Activated T-cell treated with anti-CD3 and anti-CD28 coated beads for 1 hour (primary cell): ENCODE measurements around the gene ST7.
"Not testable (repeated sequence)": the region's sequence is repeated elsewhere in the genome, so short reads cannot be mapped to it uniquely, and the experiment has no call there.

Source experiments
- DNase-seq: peaks from one replicate; pipeline ENCODE4 v3.0.0-alpha.2; 2020; ENCODE audit warnings: low read depth

ST7 gene

DNA sequence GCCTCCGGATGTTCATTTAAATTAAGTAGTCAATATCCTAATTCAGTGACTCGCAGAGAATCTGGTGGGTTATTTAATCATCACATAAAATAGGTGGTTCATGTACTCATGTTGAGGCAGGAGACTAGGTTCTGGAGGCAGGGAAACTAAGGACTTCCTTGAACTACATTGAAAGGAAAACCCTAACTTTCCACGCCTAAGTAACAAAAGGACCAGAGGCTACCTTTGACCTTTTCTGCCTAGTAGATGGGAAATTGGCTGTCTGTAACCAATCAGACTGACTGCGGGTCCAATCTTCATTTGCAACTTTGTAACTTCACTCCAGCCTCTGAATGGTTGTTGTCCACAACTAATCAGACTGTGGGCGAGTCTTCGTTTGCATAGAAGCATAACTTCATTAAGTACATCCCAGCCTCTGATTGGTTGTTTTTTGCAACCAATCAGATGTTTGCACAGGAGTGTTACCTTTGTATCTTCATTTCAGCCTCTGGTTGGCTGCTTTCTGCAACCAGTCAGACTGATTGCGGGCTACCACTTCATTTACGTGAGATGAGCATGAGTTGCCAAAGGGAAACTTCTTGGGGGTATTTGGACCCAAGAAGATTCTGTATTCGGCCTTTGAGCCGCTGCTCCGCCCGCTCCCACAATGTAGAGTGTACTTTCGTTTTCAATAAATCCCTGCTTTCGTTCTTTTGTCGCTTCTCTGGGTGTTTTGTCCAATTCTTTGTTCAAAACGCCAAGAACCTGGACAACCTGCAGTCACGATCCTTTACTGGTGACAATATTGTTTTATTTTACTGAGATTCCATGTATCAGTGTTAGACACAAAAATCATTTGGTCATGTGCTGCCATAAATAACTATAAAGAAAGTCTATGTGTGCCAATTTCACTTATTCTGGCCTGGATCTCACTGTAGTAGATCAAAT, 1.7 kb upstream of the ST7 start:
- no peak for DNase-seq

DNA sequence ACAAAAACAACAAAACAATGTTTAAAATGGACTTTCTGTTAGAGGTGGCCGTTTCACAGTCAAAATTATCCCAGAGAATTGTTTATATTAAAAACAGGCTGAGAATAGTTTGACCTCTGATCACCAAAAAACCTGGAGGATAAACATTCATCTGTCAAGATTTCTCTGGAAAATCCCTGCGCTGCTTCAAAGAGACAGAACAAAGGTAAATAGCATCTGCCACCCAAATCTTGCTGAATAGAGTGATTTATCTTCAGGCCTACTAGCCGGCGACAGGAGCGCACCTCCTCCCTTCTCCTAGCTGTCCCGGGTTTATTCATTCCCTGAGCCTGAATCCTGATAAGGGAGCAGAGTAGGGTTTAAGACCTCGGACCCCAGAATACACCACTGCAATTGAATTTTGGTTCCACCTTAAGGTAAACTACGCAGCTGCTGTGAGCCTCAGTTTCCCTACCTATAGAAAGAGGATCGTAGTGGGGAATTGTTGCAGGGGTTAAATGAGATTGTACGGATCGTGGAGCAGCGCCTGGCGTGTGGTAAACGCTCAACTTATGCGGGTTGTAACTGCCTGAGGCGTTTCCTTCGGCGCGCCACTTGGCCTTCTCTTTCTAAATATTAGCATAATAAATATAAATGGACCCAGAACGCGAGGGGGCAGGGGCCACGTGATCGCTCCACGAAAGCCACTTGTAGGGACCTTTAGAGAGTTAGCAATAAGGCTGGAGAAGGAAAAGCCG, 498 bp upstream of the ST7 start:
- DNase-seq: no peak

DNA sequence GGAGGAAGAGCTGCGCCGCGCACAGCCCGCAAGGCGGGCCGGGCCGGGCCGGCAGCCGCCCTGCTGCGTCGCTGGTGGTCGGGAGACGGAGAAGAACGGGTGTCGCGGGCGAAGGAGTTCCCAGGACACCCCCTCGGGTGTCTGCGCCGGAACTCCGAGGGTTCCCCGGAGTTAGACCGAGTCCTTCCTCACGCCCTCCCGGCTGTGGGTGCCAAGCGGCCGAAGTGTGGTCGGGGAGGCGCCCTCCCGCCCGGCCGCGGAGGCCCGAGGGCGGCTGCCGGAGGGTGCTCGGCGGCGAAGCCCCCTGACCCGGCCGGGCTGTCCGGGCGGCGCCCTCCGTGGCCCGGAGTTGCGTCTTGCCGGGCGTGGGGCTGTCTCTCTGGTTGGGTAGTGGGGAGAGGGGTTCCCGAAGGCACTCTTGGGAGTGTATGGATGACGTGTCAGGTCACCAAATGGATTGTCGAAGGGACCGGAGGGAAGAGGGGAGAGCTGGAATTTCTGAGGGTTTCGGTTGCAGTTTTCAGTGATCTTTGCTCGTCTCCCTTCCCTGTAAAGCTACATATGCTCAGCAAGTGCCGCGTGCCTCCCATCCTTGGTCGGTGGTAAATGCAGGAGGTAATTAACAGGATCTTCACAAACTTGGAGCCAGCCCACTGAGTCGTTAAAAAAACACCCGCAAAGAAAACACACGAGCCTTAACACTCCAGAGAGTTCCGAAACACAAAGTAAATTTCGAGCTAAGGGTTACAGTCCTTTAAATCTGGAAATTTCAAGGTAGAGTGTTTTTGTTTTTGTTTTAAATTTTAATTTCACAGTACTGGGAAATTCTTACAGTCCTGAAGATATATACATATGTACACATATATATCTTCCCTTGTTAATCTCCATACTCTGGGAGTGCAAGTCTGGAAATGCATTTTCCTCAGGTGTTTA, 871 bp downstream of the ST7 start:
- DNase-seq: peak; percentile 6

DNA sequence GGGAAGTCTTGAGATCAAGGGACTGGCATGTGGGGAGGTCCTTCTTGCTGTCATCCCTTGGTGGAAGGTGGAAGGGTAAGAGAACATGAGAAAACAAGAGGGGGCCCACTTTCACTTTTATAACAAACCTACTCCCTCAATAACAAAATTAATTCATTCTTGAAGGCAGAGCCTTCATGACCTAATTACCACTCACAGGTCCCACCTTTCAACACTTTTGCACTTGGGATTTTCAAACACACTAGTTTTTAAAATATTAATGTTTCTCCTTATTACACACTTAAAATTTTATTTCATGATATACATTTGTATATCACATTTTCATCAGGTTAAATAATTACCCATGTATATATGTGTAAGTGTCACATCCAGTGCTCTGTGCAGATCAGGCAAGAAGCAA, 2.0 kb downstream of the ST7 start:
- DNase-seq: no peak

DNA sequence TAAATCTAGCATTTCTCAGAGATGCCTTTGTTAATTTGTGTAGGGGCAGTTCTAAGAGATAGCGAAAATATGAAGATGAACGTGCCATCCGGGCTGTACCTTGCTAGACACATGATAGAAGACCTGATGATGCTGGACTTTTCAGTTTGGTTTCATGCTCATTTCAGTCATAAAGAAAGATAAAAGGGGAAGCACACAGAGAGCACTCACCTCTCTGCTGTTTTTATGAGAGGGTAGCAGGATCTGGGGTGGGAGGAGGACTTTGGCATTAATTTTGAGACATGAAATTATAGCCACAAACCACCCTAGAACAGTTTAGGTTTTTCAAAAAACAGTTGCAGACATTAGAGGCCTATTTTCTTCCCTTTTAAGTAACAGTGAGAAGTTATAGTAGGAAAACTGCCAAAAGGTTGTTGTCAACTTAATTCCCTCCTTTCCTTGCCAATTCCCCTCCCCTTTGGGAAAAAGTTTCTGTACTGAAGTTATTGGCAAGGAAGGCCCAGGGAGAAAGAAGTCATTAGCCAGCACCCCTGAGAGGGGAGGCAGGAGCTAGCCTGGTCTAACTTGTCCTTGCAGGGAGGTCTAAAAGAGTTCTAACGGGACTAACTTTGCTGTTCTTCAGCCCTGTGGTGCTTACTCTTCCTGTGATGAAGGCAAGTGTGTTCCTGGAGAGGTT, 2.6 kb downstream of the ST7 start:
- DNase-seq: no peak

DNA sequence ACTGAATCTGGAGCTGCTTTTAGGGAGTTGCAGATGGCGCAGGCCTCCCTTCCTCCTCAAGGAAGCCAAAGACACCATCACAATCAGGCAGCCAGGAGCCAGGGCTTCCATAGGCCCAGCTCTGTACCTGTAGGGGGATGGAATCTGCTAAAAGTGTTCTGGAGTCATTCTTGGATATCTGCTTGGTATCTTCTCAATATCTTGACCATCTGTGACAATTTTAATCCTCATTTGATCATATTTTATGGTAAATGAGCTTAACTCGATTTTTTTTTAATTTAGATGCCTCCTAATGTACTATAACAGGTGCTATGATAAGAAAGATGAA, 3.1 kb downstream of the ST7 start:
- no peak for DNase-seq

DNA sequence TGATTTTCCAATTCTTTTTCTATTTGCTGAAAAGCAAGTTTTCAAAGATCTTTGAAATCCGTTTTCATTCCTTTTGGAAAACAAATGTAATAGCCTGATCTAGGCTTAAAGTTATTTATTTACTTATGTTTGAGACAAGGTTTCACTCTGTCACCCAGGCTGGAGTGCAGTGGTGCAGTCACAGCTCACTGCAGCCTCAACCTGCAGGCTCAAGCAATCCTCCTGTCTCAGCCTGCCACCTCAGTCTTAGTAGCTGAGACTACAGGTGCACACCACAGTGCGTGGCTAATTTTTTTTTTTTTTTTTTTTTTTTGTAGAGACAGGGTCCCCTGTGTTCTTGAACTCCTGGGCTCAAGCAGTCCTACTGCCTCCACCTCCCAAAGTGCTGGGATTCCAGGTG, 4.6 kb downstream of the ST7 start:
- no peak for DNase-seq

DNA sequence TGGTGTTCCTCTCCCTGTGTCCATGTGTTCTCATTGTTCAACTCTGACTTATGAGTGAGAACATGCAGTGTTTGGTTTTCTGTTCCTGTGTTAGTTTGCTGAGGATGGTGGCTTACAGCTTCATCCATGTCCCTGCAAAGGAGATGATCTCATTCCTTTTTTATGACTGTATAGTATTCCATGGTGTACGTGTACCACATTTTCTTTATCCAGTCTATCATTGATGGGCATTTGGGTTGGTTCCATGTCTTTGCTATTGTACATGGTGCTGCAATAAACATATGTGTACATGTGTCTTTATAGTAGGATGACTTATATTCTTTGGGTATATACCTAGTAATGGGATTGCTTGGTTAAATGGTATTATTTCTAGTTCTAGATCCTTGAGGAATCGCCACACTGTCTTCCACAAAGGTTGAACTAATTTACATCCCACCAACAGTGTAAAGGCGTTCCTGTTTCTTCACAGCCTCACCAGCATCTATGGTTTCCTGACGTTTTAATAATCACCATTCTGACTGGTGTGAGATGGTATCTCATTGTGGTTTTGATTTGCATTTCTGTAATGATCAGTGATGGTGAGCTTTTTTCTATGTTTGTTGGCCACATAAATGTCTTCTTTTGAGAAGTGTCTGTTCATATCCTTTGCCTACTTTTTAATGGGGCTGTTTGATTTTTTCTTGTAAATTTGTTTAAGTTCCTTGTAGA, 8.8 kb downstream of the ST7 start:
- DNase-seq: not testable (repeated sequence)

DNA sequence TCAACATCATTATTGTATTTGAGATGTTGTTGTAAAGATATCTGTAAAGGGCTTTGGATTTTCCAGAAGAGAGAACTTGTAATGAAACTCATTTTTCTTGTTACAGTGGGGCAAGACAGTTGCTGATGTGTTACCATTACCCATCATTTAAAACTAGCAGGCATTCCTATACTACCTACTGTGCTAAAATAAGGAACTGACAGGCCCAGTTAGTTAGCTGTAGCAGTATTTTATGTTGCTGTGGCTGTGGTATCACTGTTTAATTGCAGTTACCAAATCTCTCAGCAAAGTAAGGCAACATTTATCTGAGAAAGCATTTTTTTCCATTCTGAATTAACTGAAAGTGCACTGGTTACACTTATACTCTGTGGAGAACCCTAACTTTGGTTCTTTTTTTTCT, 9.9 kb downstream of the ST7 start:
- no peak for DNase-seq

DNA sequence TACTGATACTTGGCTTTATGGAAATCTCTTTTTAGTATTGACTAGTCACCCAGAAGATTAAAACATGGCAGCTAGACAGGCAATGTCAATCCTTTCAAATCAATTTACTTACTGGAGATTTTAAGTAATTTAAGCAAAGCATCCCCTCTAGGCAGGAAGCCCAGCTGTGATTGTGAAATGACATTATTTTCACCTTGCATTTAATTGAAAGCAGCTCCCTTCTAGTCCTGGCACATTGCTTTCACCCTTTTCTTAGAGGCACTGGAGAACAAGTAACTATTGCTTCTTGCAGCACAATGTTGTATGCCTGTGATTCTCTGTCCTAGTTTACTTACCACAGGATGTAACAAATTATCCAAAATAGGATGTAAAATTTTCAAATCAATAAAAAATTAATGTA, 13.3 kb downstream of the ST7 start:
- no peak for DNase-seq

DNA sequence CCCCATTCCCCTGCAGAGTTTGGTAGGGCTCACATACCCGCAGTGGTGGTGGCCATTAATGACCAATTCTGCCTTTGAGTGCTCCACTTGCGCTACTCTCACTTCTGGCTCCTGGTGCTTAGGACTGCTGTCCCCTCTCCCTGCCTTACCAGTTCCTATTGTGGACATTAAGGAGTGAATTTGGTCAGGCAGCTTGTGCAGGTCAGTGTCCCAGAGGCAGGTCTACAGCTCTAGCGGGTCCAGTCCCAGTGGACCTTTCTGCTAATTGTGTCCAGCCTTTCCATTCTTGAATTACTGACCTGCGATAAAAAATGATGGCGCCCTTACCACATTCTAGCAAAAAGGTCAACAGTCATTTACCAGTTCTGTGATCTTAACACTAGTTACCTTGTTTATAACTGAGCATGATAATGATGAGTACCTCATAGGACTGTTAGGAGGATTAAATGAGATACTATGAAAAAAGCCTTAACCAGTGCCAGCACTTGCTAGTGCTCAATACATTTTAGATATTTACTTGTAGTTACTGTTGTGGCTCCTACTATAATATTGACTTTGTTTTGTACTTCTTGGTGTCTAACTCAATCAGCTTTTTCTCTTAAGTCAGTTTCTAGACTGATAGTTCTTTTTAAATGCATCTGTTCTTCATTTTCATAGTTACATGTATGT, 14.1 kb downstream of the ST7 start:
- DNase-seq: no peak

DNA sequence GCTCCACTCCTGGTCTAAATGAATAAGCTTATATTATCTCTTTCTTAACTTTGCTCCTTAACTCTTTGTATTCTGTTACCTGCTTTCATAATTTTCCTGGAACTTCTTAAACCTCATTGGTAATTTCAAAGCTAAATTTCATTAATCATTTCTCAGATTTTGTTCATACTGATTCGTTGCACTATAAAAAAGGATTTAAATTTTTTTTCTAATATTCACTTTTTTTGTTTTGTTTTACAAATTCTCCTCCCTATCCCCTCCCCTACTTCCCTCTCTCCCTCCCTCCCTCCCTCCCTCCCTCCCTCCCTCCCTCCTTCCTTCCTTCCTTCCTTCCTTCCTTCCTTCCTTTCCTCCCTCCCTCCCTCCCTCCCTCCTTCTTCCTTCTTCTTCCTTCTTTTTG, 14.7 kb downstream of the ST7 start:
- DNase-seq: no peak

DNA sequence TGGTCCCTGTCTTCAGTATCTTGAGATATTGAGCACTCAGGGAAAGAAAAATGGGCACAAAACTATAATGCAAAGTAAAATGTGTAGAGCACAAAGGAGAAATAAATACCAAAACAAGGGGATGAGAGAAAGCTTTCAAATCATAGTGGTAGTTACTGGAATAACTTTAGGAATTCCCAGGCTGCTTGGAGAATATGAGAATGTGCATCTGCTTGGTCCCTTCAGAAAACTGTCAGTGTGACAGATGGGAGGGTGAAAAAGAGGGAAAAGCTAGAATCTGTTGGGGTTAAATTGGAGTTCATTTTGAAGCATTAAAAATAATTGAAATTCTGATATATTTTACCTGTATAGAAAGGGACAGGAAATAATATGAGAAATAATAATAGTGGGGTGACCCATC, 15.3 kb downstream of the ST7 start:
- DNase-seq: no peak

DNA sequence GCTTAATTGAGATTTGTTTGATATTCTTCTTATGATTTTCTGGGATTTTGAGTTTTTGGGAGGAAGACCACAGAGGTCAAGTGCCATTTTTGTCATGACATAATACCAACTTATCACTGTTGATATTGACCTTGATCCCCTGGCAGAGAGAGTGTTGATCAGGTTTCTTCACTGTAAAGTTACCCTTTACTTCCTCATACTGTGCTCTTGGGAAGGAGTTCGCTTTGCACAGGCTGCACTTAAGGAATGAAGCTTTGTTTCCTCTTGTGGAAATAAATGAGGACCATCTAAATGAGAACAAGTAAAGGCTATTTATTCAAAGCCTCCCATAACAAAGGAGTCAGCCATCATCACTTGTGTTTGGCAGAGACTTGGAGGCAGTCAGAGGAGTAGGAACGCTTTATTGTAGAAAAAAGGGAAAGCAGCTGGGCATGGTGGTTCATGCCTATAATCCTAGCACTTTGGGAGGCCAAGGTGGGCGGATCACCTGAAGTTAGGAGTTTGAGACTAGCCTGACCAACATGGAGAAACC, 16.1 kb downstream of the ST7 start:
- no peak for DNase-seq

DNA sequence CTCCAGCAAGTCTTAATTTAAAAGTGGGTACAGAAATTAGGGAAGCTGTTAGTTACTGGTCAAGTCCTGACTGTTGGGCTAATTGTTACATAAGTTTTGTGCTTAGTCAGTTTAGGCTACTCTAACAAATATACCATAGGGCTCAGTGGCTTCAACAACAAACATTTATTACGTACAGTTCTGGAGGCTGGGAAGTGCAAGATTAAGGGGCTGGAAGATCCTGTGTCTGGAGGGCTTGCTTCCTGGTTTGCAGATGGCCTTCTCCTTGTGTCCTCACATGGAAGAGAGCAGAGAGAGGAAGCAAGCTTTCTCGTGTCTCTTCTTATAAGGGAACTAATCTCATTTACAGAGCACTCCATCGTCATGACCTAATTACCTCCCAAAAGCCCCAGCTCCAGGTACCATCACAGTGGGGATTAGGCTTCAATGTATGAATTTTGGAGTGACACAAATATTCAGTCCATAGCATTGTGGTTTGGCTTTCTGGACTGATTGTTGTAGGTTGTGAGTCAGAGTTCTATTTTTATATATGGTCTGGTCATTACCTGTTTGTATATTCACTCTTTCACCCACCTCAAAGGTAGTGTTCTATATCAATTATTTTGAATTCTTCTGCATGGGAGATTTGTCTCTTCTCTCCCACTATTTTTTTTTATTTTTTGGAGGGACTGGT, 17.1 kb downstream of the ST7 start:
- DNase-seq: no peak

DNA sequence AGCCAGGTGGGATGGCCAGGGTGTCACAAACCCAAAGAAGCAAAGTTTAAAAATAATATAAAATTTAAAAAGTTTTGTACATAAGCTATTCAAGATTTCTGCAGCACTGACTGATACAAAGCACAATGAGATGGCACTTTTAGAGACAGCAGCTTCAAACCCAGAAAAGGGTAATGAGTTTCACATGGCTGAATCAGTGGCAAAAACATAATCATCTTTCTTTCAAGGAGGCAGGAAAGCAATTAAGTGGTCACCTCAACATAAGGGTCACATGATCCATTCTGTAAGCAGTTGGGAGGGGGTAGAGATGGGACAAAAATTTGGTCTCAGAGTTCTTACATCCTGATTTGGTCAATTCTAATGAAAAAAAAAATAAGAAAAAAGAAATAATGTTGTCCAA, 17.9 kb downstream of the ST7 start:
- DNase-seq: not testable (repeated sequence)

DNA sequence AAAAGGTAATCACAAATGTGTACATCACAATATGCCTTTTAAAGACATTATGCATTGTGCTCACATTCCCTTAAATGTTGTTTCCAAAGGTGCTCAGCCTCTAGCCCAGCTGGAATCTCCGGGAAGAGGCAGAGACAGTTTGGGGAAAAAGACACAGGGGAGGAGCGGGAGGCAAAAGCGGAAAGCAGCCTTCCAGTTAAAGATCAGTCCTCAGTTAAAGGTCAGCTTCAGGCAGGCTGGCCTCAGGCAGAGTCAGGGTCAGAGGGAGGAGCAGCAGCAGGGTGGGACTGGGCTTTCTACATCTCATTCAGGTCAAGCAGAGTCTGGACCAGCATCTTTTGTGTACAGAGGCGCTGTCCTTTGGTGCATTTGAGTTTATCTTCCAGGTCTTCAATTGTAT, 18.6 kb downstream of the ST7 start:
- DNase-seq: no peak

DNA sequence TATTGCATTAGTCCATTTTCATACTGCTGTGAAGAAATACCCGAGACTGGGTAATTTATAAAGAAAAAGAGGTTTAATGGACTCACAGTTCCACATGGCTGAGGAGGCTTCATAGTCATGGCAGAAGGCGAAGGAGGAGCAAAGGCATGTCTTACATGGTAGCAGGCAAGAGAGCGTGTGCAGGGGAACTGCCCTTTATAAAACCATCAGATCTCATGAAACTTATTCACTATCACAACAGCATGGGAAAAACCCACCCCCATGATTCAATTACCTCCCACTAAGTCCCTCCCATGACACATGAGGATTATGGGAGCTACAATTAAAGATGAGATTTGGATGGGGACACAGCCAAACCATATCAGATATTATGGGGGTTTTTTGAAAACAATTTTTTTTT, 21.7 kb downstream of the ST7 start:
- not testable (repeated sequence) for DNase-seq

DNA sequence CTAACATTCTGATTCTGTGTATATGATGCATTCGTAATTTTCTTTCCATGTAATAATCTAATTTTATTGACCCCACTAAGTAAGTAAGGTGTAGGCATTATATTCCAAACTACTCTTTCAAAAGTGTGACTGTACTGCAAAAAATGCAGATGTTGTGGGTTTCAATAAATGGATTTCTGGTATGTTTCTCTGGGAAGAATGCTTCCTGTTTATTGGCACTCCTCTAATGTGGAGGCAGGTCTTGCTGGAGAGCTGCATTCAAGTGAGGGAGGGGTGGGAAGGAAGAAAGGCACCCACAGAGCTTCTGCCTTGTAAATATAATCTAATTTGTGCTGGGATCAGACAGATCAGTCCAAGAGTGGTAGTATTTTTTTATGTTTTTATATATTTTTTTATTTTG, 23.9 kb downstream of the ST7 start:
- no peak for DNase-seq

DNA sequence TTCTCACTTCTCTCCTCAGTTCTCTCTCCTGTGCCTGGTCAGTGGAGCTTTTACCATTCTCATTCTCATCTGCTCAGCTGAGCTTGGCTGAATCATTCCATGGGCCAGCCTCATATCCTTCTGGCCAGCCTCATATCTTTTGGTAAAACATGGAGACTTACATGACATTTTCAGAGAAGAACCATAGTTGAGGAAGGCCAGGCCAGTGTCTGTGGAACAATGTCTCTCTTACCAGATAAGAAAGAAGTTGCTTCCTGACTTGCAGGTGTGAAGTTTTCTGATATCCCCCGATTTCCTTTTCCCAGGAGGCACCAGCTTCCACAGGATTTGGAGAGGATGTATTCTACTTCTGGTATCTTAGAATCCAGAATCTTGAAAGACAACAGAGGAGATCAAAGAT, 24.7 kb downstream of the ST7 start:
- DNase-seq: no peak
